ENCODE measurements around the gene AIDA. TPM values are rescaled to one million over a fixed set of nuclear protein-coding genes. Genes with fewer than 3 reads are reported as not detected.

Gene AIDA
- total and polyA plus RNA-seq, 2 donors (not counting 1 experiment from before 2014, with no cell fraction given) = 67.9 to 153 TPM

DNA sequence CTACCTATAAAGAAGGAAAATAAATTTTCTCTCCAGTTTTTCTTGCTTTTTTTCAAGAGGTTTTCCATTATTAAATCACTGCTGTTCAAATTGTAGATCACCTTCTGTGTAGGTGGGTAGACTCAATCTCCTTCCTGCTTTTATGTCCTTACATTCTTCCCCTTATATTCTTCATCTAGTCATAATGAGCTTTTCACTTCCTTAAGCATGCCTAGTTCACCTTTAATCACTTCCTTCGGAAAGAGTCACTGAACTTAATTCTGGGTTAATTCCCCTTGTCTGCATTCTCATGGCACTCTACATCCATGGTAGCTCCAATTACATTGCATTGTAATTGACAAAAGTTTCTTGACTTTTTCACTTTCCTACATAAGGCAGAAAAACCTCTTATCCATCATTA, 18.6 kb upstream of the AIDA start:
- TF ChIP-seq EZH2 (IDR thresholded peaks at IDR 0.05; ENCODE audit: low read length, missing control alignments) = no peak
- TF ChIP-seq, protein P1, sequence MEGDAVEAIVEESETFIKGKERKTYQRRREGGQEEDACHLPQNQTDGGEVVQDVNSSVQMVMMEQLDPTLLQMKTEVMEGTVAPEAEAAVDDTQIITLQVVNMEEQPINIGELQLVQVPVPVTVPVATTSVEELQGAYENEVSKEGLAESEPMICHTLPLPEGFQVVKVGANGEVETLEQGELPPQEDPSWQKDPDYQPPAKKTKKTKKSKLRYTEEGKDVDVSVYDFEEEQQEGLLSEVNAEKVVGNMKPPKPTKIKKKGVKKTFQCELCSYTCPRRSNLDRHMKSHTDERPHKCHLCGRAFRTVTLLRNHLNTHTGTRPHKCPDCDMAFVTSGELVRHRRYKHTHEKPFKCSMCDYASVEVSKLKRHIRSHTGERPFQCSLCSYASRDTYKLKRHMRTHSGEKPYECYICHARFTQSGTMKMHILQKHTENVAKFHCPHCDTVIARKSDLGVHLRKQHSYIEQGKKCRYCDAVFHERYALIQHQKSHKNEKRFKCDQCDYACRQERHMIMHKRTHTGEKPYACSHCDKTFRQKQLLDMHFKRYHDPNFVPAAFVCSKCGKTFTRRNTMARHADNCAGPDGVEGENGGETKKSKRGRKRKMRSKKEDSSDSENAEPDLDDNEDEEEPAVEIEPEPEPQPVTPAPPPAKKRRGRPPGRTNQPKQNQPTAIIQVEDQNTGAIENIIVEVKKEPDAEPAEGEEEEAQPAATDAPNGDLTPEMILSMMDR (conservative IDR thresholded peaks at IDR 0.05 in 1 of 2, IDR thresholded peaks at IDR 0.05 in 1 of 2; ENCODE audit: low read depth in 1 of 2, low read length in 2 of 2) = no peak
- Histone ChIP-seq H2AFZ (ENCODE audit: low read length) (no peak overlapping the region), H3K9ac (ENCODE audit: insufficient read depth, low read length) (no peak overlapping the region), H4K20me1 (ENCODE audit: control insufficient read depth, extremely low read depth, insufficient read depth, low read length) (no peaks in the 10 kb centered on the region), H3K4me3 (replicated peaks in 1 of 4; ENCODE audit: control extremely low read depth in 1 of 4, insufficient read depth in 1 of 4, low read depth in 3 of 4, low read length in 4 of 4) (no peak overlapping the region), H3K9me3 (ENCODE audit: control insufficient read depth, insufficient read depth, low read depth, low read length) (no peaks in the 10 kb centered on the region), H3K36me3 (ENCODE audit: control insufficient read depth, insufficient read depth, low read length) (peaks cover 1% of the 10 kb centered on the region), H3K79me2 (ENCODE audit: control insufficient read depth, insufficient read depth, low read length) (no peaks in the 10 kb centered on the region), H3K27me3 (ENCODE audit: control insufficient read depth, insufficient read depth, low read length) (no peaks in the 10 kb centered on the region), H3K27ac (ENCODE audit: insufficient read depth, low read length) (no peak overlapping the region), H3K4me1 (ENCODE audit: control insufficient read depth, extremely low read depth, insufficient read depth, low read length) (no peaks in the 10 kb centered on the region), H3K4me2 (ENCODE audit: extremely low read depth, insufficient read depth, low read length) (no peak overlapping the region)
- DNase-seq (ENCODE audit: low read depth in 2 of 2) = no peak

DNA sequence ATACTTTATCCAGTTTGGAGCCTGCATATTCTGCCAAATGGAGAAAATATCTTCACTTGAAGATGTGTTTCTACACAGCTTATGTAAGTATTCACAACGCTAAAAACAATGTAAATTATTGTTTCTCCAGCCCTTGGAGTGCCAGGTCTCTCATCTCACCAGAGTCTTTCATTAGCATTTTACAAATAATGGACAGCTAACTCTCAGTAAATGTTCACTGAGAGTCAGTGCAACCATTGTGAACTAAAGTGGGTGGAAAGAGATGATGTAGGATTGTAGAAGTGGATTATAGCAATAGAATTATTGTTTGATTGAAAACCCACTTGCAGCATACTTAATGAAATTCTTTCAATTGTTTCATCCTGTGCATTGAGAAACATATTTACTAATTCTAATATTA, 16.5 kb upstream of the AIDA start:
- no peak overlapping the region for H3K4me2 ChIP-seq (ENCODE audit: extremely low read depth, insufficient read depth, low read length)
- no peaks in the 10 kb centered on the region for H4K20me1 ChIP-seq (ENCODE audit: control insufficient read depth, extremely low read depth, insufficient read depth, low read length)
- no peak for DNase-seq (ENCODE audit: low read depth in 2 of 2)
- H3K36me3 ChIP-seq (ENCODE audit: control insufficient read depth, insufficient read depth, low read length) = peaks cover 3% of the 10 kb centered on the region
- H2AFZ ChIP-seq (ENCODE audit: low read length) = no peak overlapping the region
- H3K9ac ChIP-seq (ENCODE audit: insufficient read depth, low read length) = no peak overlapping the region
- no peaks in the 10 kb centered on the region for H3K27me3 ChIP-seq (ENCODE audit: control insufficient read depth, insufficient read depth, low read length)
- no peak overlapping the region for H3K27ac ChIP-seq (ENCODE audit: insufficient read depth, low read length)
- no peak for TF ChIP-seq EZH2 (IDR thresholded peaks at IDR 0.05; ENCODE audit: low read length, missing control alignments)
- TF ChIP-seq, protein P1 (conservative IDR thresholded peaks at IDR 0.05 in 1 of 2, IDR thresholded peaks at IDR 0.05 in 1 of 2; ENCODE audit: low read depth in 1 of 2, low read length in 2 of 2) = no peak
- no peaks in the 10 kb centered on the region for H3K9me3 ChIP-seq (ENCODE audit: control insufficient read depth, insufficient read depth, low read depth, low read length)
- no peak overlapping the region for H3K4me3 ChIP-seq (replicated peaks in 1 of 4; ENCODE audit: control extremely low read depth in 1 of 4, insufficient read depth in 1 of 4, low read depth in 3 of 4, low read length in 4 of 4)
- no peaks in the 10 kb centered on the region for H3K4me1 ChIP-seq (ENCODE audit: control insufficient read depth, extremely low read depth, insufficient read depth, low read length)
- no peaks in the 10 kb centered on the region for H3K79me2 ChIP-seq (ENCODE audit: control insufficient read depth, insufficient read depth, low read length)

DNA sequence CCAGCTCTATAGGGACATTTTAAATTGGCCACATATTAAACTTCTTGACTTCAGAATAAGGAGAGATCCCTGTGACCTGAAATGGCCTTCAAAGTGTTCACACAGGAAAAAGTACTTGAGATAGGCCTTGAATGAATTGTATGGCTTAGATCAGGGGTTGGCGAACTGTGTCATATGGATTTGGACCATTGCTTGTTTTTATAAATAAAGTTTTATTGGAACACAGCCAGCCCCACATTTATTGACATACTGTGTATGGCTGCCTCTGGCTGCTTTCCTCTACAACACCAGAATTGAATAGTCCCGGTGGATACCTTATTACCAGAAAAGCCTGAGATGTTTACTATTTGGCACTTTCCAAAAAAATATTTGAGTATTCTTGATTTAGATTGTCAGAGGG, 4.1 kb upstream of the AIDA start:
- Histone ChIP-seq H3K27ac (ENCODE audit: insufficient read depth, low read length) (no peak overlapping the region), H3K4me2 (ENCODE audit: extremely low read depth, insufficient read depth, low read length) (no peak overlapping the region), H4K20me1 (ENCODE audit: control insufficient read depth, extremely low read depth, insufficient read depth, low read length) (no peaks in the 10 kb centered on the region), H3K9ac (ENCODE audit: insufficient read depth, low read length) (no peak overlapping the region), H2AFZ (ENCODE audit: low read length) (no peak overlapping the region), H3K27me3 (ENCODE audit: control insufficient read depth, insufficient read depth, low read length) (no peaks in the 10 kb centered on the region), H3K9me3 (ENCODE audit: control insufficient read depth, insufficient read depth, low read depth, low read length) (no peaks in the 10 kb centered on the region), H3K4me3 (replicated peaks in 1 of 4; ENCODE audit: control extremely low read depth in 1 of 4, insufficient read depth in 1 of 4, low read depth in 3 of 4, low read length in 4 of 4) (no peak overlapping the region), H3K36me3 (ENCODE audit: control insufficient read depth, insufficient read depth, low read length) (peaks cover 3% of the 10 kb centered on the region), H3K4me1 (ENCODE audit: control insufficient read depth, extremely low read depth, insufficient read depth, low read length) (no peaks in the 10 kb centered on the region), H3K79me2 (ENCODE audit: control insufficient read depth, insufficient read depth, low read length) (peaks cover 26% of the 10 kb centered on the region)
- no peak for DNase-seq (ENCODE audit: low read depth in 2 of 2)
- no peak for TF ChIP-seq EZH2 (IDR thresholded peaks at IDR 0.05; ENCODE audit: low read length, missing control alignments)
- TF ChIP-seq, protein P1 (conservative IDR thresholded peaks at IDR 0.05 in 1 of 2, IDR thresholded peaks at IDR 0.05 in 1 of 2; ENCODE audit: low read depth in 1 of 2, low read length in 2 of 2) = no peak

All from fibroblast of lung (primary cell).